ENCODE results near the gene PTOV1.

PTOV1 gene

GRCh38 chr19:49910179-49910578 is 59.2 kb downstream of the PTOV1 start:
- Histone ChIP-seq H3K36me3 (ENCODE audit: control insufficient read depth, low read depth, low read length) (peaks cover 50% of the 10 kb centered on the region), H3K9me3 (ENCODE audit: control insufficient read depth, low read depth, low read length) (no peaks in the 10 kb centered on the region)

More at GRCh38 chr19:49910179-49910578, 59.2 kb downstream of the PTOV1 start:
- H3K27ac ChIP-seq (ENCODE audit: low read length): no peak overlapping the region
- H3K9ac ChIP-seq (ENCODE audit: low read length): no peak overlapping the region
- no peaks in the 10 kb centered on the region for H3K27me3 ChIP-seq (ENCODE audit: control insufficient read depth, insufficient read depth, low read length)
- H3K4me3 ChIP-seq (ENCODE audit: low read length): no peak overlapping the region
- peaks cover 3% of the 10 kb centered on the region for H3K4me1 ChIP-seq (ENCODE audit: control insufficient read depth, low read depth, low read length)

All from iPS-18a (cell line).